Osteoblast (primary cell): ENCODE measurements around the gene DUXA. TPM values are rescaled to one million over a fixed set of nuclear protein-coding genes. Genes with fewer than 3 reads are reported as not detected.
"Not testable (repeated sequence)": the region's sequence is repeated elsewhere in the genome, so short reads cannot be mapped to it uniquely, and the experiment has no call there.

Experiments
- DNase-seq: peaks from one replicate; pipeline ENCODE4 v3.0.0; 2011; ENCODE audit warnings: low spot score, mixed read lengths; ENCODE audit not compliant: insufficient read length; ENCODE audit errors: missing footprints
- H2AFZ ChIP-seq: 2 replicates; pipeline ENCODE4 v1.6.0; 2011; ENCODE audit warnings: mild to moderate bottlenecking, low read length
- H3K27ac ChIP-seq: 2 replicates; pipeline ENCODE4 v1.5.1; 2011; ENCODE audit warnings: mild to moderate bottlenecking, low read depth, low read length, moderate library complexity
- H3K27me3 ChIP-seq: 2 replicates; pipeline ENCODE4 v1.6.0; 2012; ENCODE audit warnings: mild to moderate bottlenecking, control low read depth, inconsistent platforms, low read length, moderate library complexity; ENCODE audit not compliant: insufficient read depth
- H3K36me3 ChIP-seq: 2 replicates; pipeline ENCODE4 v1.5.1; 2011; ENCODE audit warnings: mild to moderate bottlenecking, low read length, control low read depth, moderate library complexity; ENCODE audit not compliant: insufficient read depth
- H3K4me1 ChIP-seq: 2 replicates; pipeline ENCODE4 v1.5.1; 2011; ENCODE audit warnings: mild to moderate bottlenecking, low read length, control low read depth, moderate library complexity; ENCODE audit not compliant: insufficient read depth
- H3K4me2 ChIP-seq: 2 replicates; pipeline ENCODE4 v1.6.0; 2011; ENCODE audit warnings: mild to moderate bottlenecking, low read length; ENCODE audit not compliant: insufficient read depth
- H3K4me3 ChIP-seq: fragments of 200-600 bp; sonication (generic); 3 replicates; pipeline ENCODE4 v1.5.1; 2012; ENCODE audit warnings: mild to moderate bottlenecking, low read length, inconsistent platforms; ENCODE audit not compliant: insufficient read depth
- H3K79me2 ChIP-seq: 2 replicates; pipeline ENCODE4 v1.6.0; 2012; ENCODE audit warnings: mild to moderate bottlenecking, low read length, control low read depth, inconsistent platforms; ENCODE audit not compliant: insufficient read depth
- H3K9me3 ChIP-seq: 2 replicates; pipeline ENCODE4 v1.5.1; 2011; ENCODE audit warnings: low read depth, low read length, control low read depth
- H4K20me1 ChIP-seq: 2 replicates; pipeline ENCODE4 v1.6.0; 2012; ENCODE audit warnings: mild to moderate bottlenecking, low read length, control low read depth; ENCODE audit not compliant: insufficient read depth
- CTCF ChIP-seq: IDR thresholded peaks from 2 replicates; pipeline ENCODE4 v1.5.1; 2011; ENCODE audit warnings: mild to moderate bottlenecking, low read depth, low read length, moderate library complexity; ENCODE audit errors: extremely low read depth
- total RNA-seq: library from RNA; depleted of rRNA; stranded (reverse); fragments of >200 nt; gene quantifications from 2 replicates; pipeline ENCODE4 v1.2.3, GENCODE V29; 2012

DUXA gene
- total RNA-seq, 1 donor = not detected

- Histone ChIP-seq H3K27me3 (no peaks in the 10 kb centered on the region), H3K4me3 (no peak overlapping the region), H3K4me1 (no peaks in the 10 kb centered on the region), H3K36me3 (no peaks in the 10 kb centered on the region), H3K9me3 (peaks cover 3% of the 10 kb centered on the region), H3K79me2 (no peaks in the 10 kb centered on the region), H2AFZ (no peak overlapping the region), H3K27ac (no peak overlapping the region), H4K20me1 (no peaks in the 10 kb centered on the region), H3K4me2 (no peak overlapping the region)
- no peak for TF ChIP-seq CTCF
- no peak for DNase-seq
Observed at GRCh38 chr19:57118848-57119247, 48.4 kb downstream of the DUXA start.

GRCh38 chr19:57113501-57113900 is 53.8 kb downstream of the DUXA start:
- not testable (repeated sequence) for H3K79me2 ChIP-seq, H3K4me1 ChIP-seq, H3K27me3 ChIP-seq, H3K36me3 ChIP-seq, H3K4me2 ChIP-seq, H3K27ac ChIP-seq, H2AFZ ChIP-seq, H3K4me3 ChIP-seq, DNase-seq, H4K20me1 ChIP-seq
- H3K9me3 ChIP-seq = peaks cover 14% of the 10 kb centered on the region

DNA sequence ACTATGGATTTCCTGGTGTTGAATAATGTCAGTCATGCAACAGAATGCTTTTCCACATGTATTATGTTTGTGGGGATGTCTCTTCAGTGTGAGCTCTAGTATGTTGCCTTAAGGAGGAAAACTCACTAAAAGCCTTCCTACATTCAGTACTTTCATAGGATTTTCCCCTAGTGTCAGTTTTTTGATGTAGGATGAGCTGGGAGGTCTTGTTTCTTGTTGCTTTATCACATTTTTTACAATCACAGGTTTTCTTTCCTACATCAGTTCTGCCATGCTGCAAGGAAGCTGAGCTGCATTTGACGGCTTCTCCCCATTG is 56.0 kb downstream of the DUXA start:
- H2AFZ ChIP-seq = no peak overlapping the region
- no peak for TF ChIP-seq CTCF
- H4K20me1 ChIP-seq = no peaks in the 10 kb centered on the region
- no peak overlapping the region for H3K27ac ChIP-seq
- H3K4me3 ChIP-seq = no peak overlapping the region
- no peaks in the 10 kb centered on the region for H3K79me2 ChIP-seq
- H3K9me3 ChIP-seq = peaks cover 13% of the 10 kb centered on the region
- no peak for DNase-seq
- no peaks in the 10 kb centered on the region for H3K4me1 ChIP-seq
- no peaks in the 10 kb centered on the region for H3K36me3 ChIP-seq
- H3K4me2 ChIP-seq = no peak overlapping the region
- H3K27me3 ChIP-seq = no peaks in the 10 kb centered on the region

DNA sequence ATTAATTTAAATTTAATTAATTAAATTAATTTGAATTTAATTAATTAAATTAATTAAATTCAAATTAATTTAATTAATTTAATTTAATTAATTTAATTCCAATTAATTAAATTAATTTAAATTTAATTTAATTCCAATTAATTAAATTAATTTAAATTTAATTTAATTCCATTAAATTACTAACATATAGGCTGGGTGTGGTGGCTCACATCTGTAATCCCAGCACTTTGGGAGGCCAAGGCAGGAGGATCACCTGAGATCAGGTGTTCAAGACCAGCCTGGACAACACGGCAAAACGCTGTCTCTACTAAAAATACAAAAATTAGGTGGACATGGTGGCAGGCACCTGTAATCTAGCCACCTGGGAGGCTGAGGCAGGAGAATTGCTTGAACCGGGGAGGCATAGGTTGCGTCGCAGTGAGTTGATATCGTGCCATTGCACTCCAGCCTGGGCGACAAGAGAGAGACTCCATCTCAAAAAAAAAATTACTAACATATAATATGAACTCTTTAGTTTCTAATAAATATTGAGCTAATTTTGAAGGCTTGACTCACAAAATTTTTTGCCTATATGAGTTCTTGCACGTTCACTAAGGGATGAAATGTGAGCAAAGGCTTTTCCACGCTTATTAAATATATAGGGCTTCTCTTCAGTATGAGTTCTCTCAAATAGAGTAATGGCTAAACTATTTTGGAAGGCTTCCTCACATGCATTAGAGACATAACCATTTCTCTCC is 56.5 kb downstream of the DUXA start:
- Histone ChIP-seq H3K4me2 (no peak overlapping the region), H3K4me1 (no peaks in the 10 kb centered on the region), H4K20me1 (no peaks in the 10 kb centered on the region), H3K27ac (no peak overlapping the region), H2AFZ (no peak overlapping the region), H3K36me3 (no peaks in the 10 kb centered on the region), H3K79me2 (no peaks in the 10 kb centered on the region), H3K27me3 (no peaks in the 10 kb centered on the region), H3K4me3 (no peak overlapping the region), H3K9me3 (peaks cover 13% of the 10 kb centered on the region)
- no peak for DNase-seq
- TF ChIP-seq CTCF = no peak
